K562 (cell line): ENCODE measurements around the gene IPO9. TPM values are rescaled to one million over a fixed set of nuclear protein-coding genes. Genes with fewer than 3 reads are reported as not detected.
"Not testable (repeated sequence)": the region's sequence is repeated elsewhere in the genome, so short reads cannot be mapped to it uniquely, and the experiment has no call there.

Source experiments
- ATAC-seq: fragments of 200-7000 bp; cut with Tn5 transposase; 3 replicates; pipeline ENCODE4 v1.9.1; 2020; ENCODE audit warnings: moderate library complexity
- BruUV-seq: library from RNA; stranded (reverse); fragments of 400-500 nt; replicated peaks from 2 replicates; lab custom pipeline; 2021; lab: Mats Ljungman, UMichigan
- CTCF ChIA-PET: fragments of 300-600 bp; formaldehyde crosslinking; extraction: SDS; loops from one replicate; lab custom pipeline; 2021; ENCODE audit warnings: low intra/inter-chr PET ratio; lab: Yijun Ruan, JAX
- POLR2A ChIA-PET: fragments of 300-600, 350-650 bp; sonication (Branson Sonifier 250); formaldehyde crosslinking; extraction: SDS; loops from one replicate; lab custom pipeline; 2021; ENCODE audit warnings: antibody characterized with exemption, inconsistent platforms; lab: Yijun Ruan, JAX
- DNase-seq, 4 experiments: peaks; one replicate each; pipeline versions ENCODE4 v3.0.0 to v3.0.0-alpha.2; 2011 to 2018; ENCODE audit warnings: low spot score in 3 of 4, mixed read lengths in 3 of 4; ENCODE audit errors: extremely low read depth in 1 of 4
- FAIRE-seq: peaks from 2 replicates; lab custom pipeline; 2011; peaks lifted over from hg19 to GRCh38; lab: Jason Lieb, UNC
- H2AFZ ChIP-seq: 2 replicates; pipeline ENCODE4 v1.6.0; 2011; ENCODE audit warnings: low read depth, low read length, control low read depth, inconsistent platforms
- H3K27ac ChIP-seq: fragments of 200-600 bp; 3 replicates; pipeline ENCODE4 v1.8.0; 2011; ENCODE audit warnings: low read depth, mild to moderate bottlenecking, control low read depth, inconsistent platforms, low read length, moderate library complexity, mixed read lengths; ENCODE audit errors: extremely low read depth
- H3K27me3 ChIP-seq, 2 experiments: fragments of 300-600 bp in 1 of 2; 2 replicates in 1 of 2; 3 replicates in 1 of 2; pipeline versions ENCODE4 v1.6.0 to v1.8.0; 2011; ENCODE audit warnings: inconsistent platforms in 2 of 2, low read length in 2 of 2, mild to moderate bottlenecking in 1 of 2, mixed read lengths in 1 of 2, moderate library complexity in 1 of 2; ENCODE audit not compliant: control insufficient read depth in 2 of 2, insufficient read depth in 2 of 2
- H3K36me3 ChIP-seq: fragments of 300-600 bp; 3 replicates; pipeline ENCODE4 v1.8.0; 2011; ENCODE audit warnings: mild to moderate bottlenecking, low read length, inconsistent platforms; ENCODE audit not compliant: control insufficient read depth, insufficient read depth
- H3K4me1 ChIP-seq, 2 experiments: fragments of 200-600 bp in 1 of 2; replicated peaks in 1 of 2; 2 replicates in 1 of 2; 3 replicates in 1 of 2; pipeline versions ENCODE4 v1.5.1 to v1.8.0; 2011; ENCODE audit warnings: inconsistent platforms in 2 of 2, low read length in 2 of 2, mild to moderate bottlenecking in 1 of 2, mixed read lengths in 1 of 2, moderate library complexity in 1 of 2; ENCODE audit not compliant: control insufficient read depth in 2 of 2, insufficient read depth in 2 of 2
- H3K4me2 ChIP-seq: 2 replicates; pipeline ENCODE4 v1.6.1; 2011; ENCODE audit warnings: low read length, control low read depth, inconsistent platforms, mixed read lengths; ENCODE audit not compliant: insufficient read depth
- H3K4me3 ChIP-seq: fragments of 200-600 bp; sonication (generic), shearing (Covaris generic); 2 replicates; pipeline ENCODE4 v1.5.1; 2016; ENCODE audit warnings: control low read depth, inconsistent platforms
- H3K79me2 ChIP-seq: fragments of 200-600 bp; 3 replicates; pipeline ENCODE4 v1.8.0; 2011; ENCODE audit warnings: low read length, inconsistent platforms; ENCODE audit not compliant: control insufficient read depth, insufficient read depth
- H3K9ac ChIP-seq, 2 experiments: 2 replicates each; pipeline versions ENCODE4 v1.6.0 to v1.6.1; 2011; ENCODE audit warnings: low read depth in 2 of 2, low read length in 2 of 2, control low read depth in 1 of 2, inconsistent platforms in 1 of 2, mild to moderate bottlenecking in 1 of 2, mixed read lengths in 1 of 2; ENCODE audit not compliant: insufficient read depth in 1 of 2
- H3K9me1 ChIP-seq: one replicate; pipeline ENCODE4 v1.6.0; 2011; ENCODE audit warnings: inconsistent platforms, mild to moderate bottlenecking, low read length, moderate library complexity; ENCODE audit not compliant: control insufficient read depth, insufficient read depth
- H3K9me3 ChIP-seq: replicated peaks from 2 replicates; pipeline ENCODE4 v1.5.1; 2011; ENCODE audit warnings: low read depth, low read length, inconsistent platforms; ENCODE audit not compliant: control insufficient read depth, insufficient read depth
- H4K20me1 ChIP-seq: replicated peaks from 2 replicates; pipeline ENCODE4 v1.6.1; 2011; ENCODE audit warnings: low read length, inconsistent platforms, mixed read lengths; ENCODE audit not compliant: control insufficient read depth, insufficient read depth
- ATF7 ChIP-seq: fragments of 450-650 bp; IDR thresholded peaks from 2 replicates; pipeline ENCODE4 v1.7.1; 2014; ENCODE audit warnings: mild to moderate bottlenecking, moderate library complexity
- BRD4 ChIP-seq: fragments of 200-600 bp; sonication (generic); IDR thresholded peaks from 2 replicates; pipeline ENCODE4 v1.6.1; 2017; ENCODE audit warnings: inconsistent platforms
- DDX20 ChIP-seq: fragments of 450-650 bp; IDR thresholded peaks from 2 replicates; pipeline ENCODE4 v1.6.1; 2016; ENCODE audit warnings: missing genetic modification characterization, low read depth, mild to moderate bottlenecking, missing compliant biosample characterization, moderate library complexity
- ELF2 ChIP-seq: fragments of 250-450 bp; sonication (Bioruptor Pico); IDR thresholded peaks from 2 replicates; pipeline ENCODE4 v1.5.0; 2021; ENCODE audit warnings: mild to moderate bottlenecking
- FOSL1 ChIP-seq: fragments of 200-800 bp; sonication (Bioruptor generic); conservative IDR thresholded peaks from 2 replicates; pipeline ENCODE4 v1.6.1; 2016; ENCODE audit warnings: missing genetic modification characterization, missing compliant biosample characterization
- NFIC ChIP-seq: fragments of 450-650 bp; IDR thresholded peaks from 2 replicates; pipeline ENCODE4 v1.6.1; 2017; ENCODE audit warnings: mild to moderate bottlenecking, inconsistent platforms
- NR1H2 ChIP-seq: sonication (generic); formaldehyde crosslinking; IDR thresholded peaks from 2 replicates; pipeline ENCODE4 v1.4.0; 2020; ENCODE audit warnings: mild to moderate bottlenecking, missing genetic modification reagents
- PPARD ChIP-seq: fragments of 250-450 bp; sonication (Bioruptor Pico); IDR thresholded peaks from 2 replicates; pipeline ENCODE4 v1.8.0; 2022; ENCODE audit warnings: inconsistent platforms, mild to moderate bottlenecking, moderate library complexity
- ZNF121 ChIP-seq: sonication (generic); formaldehyde crosslinking; conservative IDR thresholded peaks from 2 replicates; pipeline ENCODE4 v1.8.0; 2022; ENCODE audit warnings: missing genetic modification reagents
- WGBS: fragments of 100-300 bp; shearing (Covaris generic); methylation state at CpG from one replicate; pipeline ENCODE4 v1.1.6; 2016; ENCODE audit warnings: low coverage, mixed read lengths; ENCODE audit not compliant: insufficient coverage; ENCODE audit errors: missing lambda C conversion rate; 5-methylcytosine and 5-hydroxymethylcytosine counted together
- in situ Hi-C: fragments of 300-500 bp; cut with MboI; formaldehyde crosslinking; loops from 4 replicates; pipeline ENCODE4 v1.15.0; 2018; ENCODE audit warnings: inconsistent platforms, mixed read lengths
- intact Hi-C: fragments of 100-400 bp; cut with micrococcal nuclease; formaldehyde crosslinking; loops from 2 replicates; pipeline ENCODE4 v1.14.2; 2022
- polyA plus RNA-seq, 8 experiments: library from polyadenylated mRNA; depleted of rRNA in 4 of 8; stranded (reverse) in 5 of 8; unstranded in 3 of 8; fragments of >200 nt; fragmentation: Nextera tagmentation in 2 of 8; fragmentation: Illumina TruSeq in 1 of 8; extraction: Ambion mirVana in 2 of 8; extraction: Trizol in 1 of 8; gene quantifications; 2 replicates each; pipeline versions ENCODE4 v1.2.1 to v1.2.3, GENCODE V29; 2011 to 2014; ENCODE audit warnings: inconsistent platforms in 1 of 8, missing spikeins in 1 of 8
- total RNA-seq, 7 experiments: library from RNA; depleted of rRNA in 6 of 7; stranded (reverse); fragments of >200 nt in 6 of 7; fragmentation: Illumina TruSeq in 2 of 7; extraction: Trizol in 2 of 7; gene quantifications; 2 replicates each; pipeline versions ENCODE4 v1.2.1 to v1.2.3, GENCODE V29; 2011 to 2021; ENCODE audit warnings: low replicate concordance in 1 of 7
- TF ChIP-seq, protein P1 (sequence below): sonication (generic); formaldehyde crosslinking; IDR thresholded peaks from 2 replicates; pipeline ENCODE4 v1.8.1; 2023; ENCODE audit warnings: mild to moderate bottlenecking, missing genetic modification reagents

The IPO9 gene
- total and polyA plus RNA-seq, 9 of the 15 experiments (the other 6 are each of a cell fraction or from before 2014, with no cell fraction given) = 27.9 to 78.6 (median 43.9) TPM

GRCh38 chr1:201851949-201852348 is 23.0 kb downstream of the IPO9 start (continued):
- TF ChIP-seq PPARD (CRISPR knock-in tag) (no peak), FOSL1 (tag) (no peak), ATF7 (no peak)

DNA sequence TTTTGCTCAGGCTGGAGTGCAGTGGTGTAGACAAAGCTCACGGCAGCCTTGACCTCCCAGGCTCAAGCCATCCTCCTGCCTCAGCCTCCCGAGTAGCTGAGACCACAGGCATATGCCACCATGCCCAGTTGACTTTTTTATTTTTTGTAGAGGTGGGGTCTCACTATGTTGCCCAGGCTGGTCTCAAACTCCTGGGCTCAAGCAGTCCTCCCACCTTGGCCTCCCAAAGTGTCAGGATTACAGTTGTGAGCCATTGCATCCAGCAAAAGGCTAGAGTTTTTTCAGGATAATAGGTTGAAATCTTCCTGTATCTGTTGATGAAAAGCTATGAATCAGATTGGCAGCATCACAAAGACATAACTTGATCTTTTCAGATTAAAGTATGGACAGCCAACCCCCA is 27.8 kb downstream of the IPO9 start:
- H4K20me1 ChIP-seq, H3K27me3 ChIP-seq, DNase-seq, H3K4me3 ChIP-seq, intact Hi-C loops, BruUV-seq, in situ Hi-C loops, H3K4me2 ChIP-seq, H3K79me2 ChIP-seq, CTCF ChIA-PET, H3K9ac ChIP-seq, FAIRE-seq, H3K27ac ChIP-seq, H3K4me1 ChIP-seq, H3K9me1 ChIP-seq, H2AFZ ChIP-seq, H3K9me3 ChIP-seq, ATAC-seq: not testable (repeated sequence)
- H3K36me3 ChIP-seq = peaks cover 91% of the 10 kb centered on the region
- POLR2A ChIA-PET = interaction anchor here (0.6 to 1.1 kb wide), 3 partner anchors 11 to 61 kb away, joined by 3 read pairs; no protein-coding TSS in a partner anchor
- TF ChIP-seq ZNF121 (CRISPR knock-in tag) = peak; percentile 68
- WGBS = 100% methylated on average over 2 of the region's 2 CpGs

- 91% methylated on average over 5 of the region's 5 CpGs for WGBS
- no peaks in the 10 kb centered on the region for H4K20me1 ChIP-seq
- in situ Hi-C loops = no loop called here
- no peaks in the 10 kb centered on the region for H3K9me1 ChIP-seq
- POLR2A ChIA-PET = interaction anchor here (0.6 to 2.3 kb wide), 4 partner anchors 8 to 23 kb away, joined by 3 to 6 read pairs (median 4); no protein-coding TSS in a partner anchor
- intact Hi-C loops = no loop called here
- peaks cover 85% of the 10 kb centered on the region for H3K36me3 ChIP-seq
- DNase-seq (no peak), ATAC-seq (no peak), FAIRE-seq (no peak)
- BruUV-seq = no TSS peak
- CTCF ChIA-PET = no interaction called here
- no peaks in the 10 kb centered on the region for H3K9me3 ChIP-seq
- H3K4me3 ChIP-seq = no peak overlapping the region
- H3K4me2 ChIP-seq = no peak overlapping the region
- no peak overlapping the region for H3K9ac ChIP-seq
- no peaks in the 10 kb centered on the region for H3K4me1 ChIP-seq
- no peak overlapping the region for H3K27ac ChIP-seq
- no peaks in the 10 kb centered on the region for H3K27me3 ChIP-seq
- no peaks in the 10 kb centered on the region for H3K79me2 ChIP-seq
- TF ChIP-seq BRD4 (no peak), NFIC (0 out of 2 replicates have a peak, but pooled peaks have one; percentile 24), NR1H2 (no peak), ELF2 (CRISPR knock-in tag) (no peak), DDX20 (tag) (no peak)
- TF ChIP-seq, protein P1, sequence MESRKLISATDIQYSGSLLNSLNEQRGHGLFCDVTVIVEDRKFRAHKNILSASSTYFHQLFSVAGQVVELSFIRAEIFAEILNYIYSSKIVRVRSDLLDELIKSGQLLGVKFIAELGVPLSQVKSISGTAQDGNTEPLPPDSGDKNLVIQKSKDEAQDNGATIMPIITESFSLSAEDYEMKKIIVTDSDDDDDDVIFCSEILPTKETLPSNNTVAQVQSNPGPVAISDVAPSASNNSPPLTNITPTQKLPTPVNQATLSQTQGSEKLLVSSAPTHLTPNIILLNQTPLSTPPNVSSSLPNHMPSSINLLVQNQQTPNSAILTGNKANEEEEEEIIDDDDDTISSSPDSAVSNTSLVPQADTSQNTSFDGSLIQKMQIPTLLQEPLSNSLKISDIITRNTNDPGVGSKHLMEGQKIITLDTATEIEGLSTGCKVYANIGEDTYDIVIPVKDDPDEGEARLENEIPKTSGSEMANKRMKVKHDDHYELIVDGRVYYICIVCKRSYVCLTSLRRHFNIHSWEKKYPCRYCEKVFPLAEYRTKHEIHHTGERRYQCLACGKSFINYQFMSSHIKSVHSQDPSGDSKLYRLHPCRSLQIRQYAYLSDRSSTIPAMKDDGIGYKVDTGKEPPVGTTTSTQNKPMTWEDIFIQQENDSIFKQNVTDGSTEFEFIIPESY (CRISPR knock-in tag) = no peak
- TF ChIP-seq, all 486 proteins: peak for 1
- no peak overlapping the region for H2AFZ ChIP-seq
Measured at GRCh38 chr1:201859424-201859823, 30.5 kb downstream of the IPO9 start.
